Hepatocyte (in vitro differentiated cells): ENCODE data around the gene UTP15.

Experiments
- EZH2 ChIP-seq: fragments of 200-600 bp; sonication (generic); IDR thresholded peaks from 2 replicates; pipeline ENCODE4 v1.6.1; 2016; ENCODE audit warnings: antibody characterized with exemption, mild to moderate bottlenecking, borderline replicate concordance
- EZH2phosphoT487 ChIP-seq: fragments of 200-600 bp; sonication (generic); IDR thresholded peaks from one replicate; pipeline ENCODE4 v1.6.1; 2018; ENCODE audit warnings: antibody characterized with exemption, mild to moderate bottlenecking, low read depth, moderate library complexity; ENCODE audit not compliant: unreplicated experiment, severe bottlenecking
- TF ChIP-seq, protein P1 (sequence below): fragments of 200-600 bp; sonication (generic); IDR thresholded peaks from 2 replicates; pipeline ENCODE4 v1.5.1; 2016; ENCODE audit warnings: antibody characterized with exemption, mild to moderate bottlenecking; ENCODE audit not compliant: poor library complexity

DNA sequence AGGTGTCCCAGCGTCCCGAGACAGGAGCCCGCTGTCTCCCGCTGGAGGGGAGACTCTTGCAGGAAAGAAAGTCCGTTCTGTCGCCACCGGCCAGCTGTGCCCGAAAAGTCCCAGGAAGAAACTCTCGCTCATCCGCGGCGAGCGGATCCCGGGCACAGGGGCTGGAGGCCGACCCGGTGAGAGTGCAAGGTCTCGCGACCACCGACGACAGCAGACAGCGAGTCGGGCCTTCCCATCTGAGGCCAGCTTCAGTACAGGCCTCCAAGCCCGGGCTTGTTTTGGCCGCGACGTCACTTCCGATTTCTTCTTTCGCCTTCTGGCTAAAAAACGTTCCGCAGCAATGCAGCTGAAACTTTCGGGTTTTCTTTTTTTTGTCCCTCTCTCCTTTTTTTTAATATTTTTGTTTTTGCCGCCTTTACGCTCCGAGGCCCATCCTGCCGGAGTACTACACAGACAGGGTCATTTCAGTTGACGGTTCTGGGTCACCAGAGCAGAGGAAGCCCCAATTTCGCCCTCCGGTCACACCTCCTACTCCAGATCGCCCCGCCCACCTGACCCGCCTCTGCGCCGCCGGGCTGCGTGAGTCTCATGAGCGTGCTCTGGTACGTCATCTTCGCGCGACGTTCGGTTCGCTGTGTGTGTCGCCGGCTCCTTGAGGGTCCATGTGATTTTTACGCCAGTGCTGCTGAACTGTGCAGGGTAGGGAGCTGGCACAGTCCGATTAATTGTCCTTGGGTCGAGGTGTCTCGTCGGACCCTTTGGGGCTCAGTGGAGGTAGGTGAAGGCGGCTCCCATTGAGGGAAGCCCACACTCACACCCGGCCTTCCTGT is at the start of gene UTP15, which contains the start of gene ANKRA2:
- TF ChIP-seq, protein P1, sequence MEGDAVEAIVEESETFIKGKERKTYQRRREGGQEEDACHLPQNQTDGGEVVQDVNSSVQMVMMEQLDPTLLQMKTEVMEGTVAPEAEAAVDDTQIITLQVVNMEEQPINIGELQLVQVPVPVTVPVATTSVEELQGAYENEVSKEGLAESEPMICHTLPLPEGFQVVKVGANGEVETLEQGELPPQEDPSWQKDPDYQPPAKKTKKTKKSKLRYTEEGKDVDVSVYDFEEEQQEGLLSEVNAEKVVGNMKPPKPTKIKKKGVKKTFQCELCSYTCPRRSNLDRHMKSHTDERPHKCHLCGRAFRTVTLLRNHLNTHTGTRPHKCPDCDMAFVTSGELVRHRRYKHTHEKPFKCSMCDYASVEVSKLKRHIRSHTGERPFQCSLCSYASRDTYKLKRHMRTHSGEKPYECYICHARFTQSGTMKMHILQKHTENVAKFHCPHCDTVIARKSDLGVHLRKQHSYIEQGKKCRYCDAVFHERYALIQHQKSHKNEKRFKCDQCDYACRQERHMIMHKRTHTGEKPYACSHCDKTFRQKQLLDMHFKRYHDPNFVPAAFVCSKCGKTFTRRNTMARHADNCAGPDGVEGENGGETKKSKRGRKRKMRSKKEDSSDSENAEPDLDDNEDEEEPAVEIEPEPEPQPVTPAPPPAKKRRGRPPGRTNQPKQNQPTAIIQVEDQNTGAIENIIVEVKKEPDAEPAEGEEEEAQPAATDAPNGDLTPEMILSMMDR: no peak
- TF ChIP-seq EZH2 (no peak), EZH2phosphoT487 (no peak)
